Measurements from ENCODE around the gene NR3C2.

The NR3C2 gene

GRCh38 chr4:148396986-148397673, 45.1 kb downstream of the NR3C2 start:
- Histone ChIP-seq H2AFZ (ENCODE audit: low read length) (no peak overlapping the region), H3K27ac (ENCODE audit: low read depth, low read length, poor library complexity, severe bottlenecking) (no peak overlapping the region), H3K9ac (ENCODE audit: low read length) (no peak overlapping the region), H3F3A (ENCODE audit: insufficient read depth, low read length) (no peaks in the 10 kb centered on the region), H4K20me1 (ENCODE audit: insufficient read depth, low read length) (no peaks in the 10 kb centered on the region), H3K9me2 (ENCODE audit: low read depth, low read length) (no peaks in the 10 kb centered on the region), H3K4me2 (ENCODE audit: low read length) (no peak overlapping the region), H3K79me2 (ENCODE audit: insufficient read depth, low read length) (no peaks in the 10 kb centered on the region), H3K4me1 (ENCODE audit: insufficient read depth, low read length, severe bottlenecking) (no peaks in the 10 kb centered on the region), H3K27me3 (ENCODE audit: insufficient read depth, low read length) (no peaks in the 10 kb centered on the region), H3K9me3 (ENCODE audit: low read length) (no peaks in the 10 kb centered on the region), H3K4me3 (ENCODE audit: low read depth, low read length, poor library complexity, severe bottlenecking) (no peak overlapping the region), H3K36me3 (ENCODE audit: insufficient read depth, low read length) (no peaks in the 10 kb centered on the region)
- TF ChIP-seq CTCF (IDR thresholded peaks at IDR 0.05; ENCODE audit: low read length) (no peak), EZH2 (IDR thresholded peaks at IDR 0.05; ENCODE audit: borderline replicate concordance, low read length) (no peak)

GRCh38 chr4:148395771-148396170, 46.4 kb downstream of the NR3C2 start:
- Histone ChIP-seq H3K27me3 (ENCODE audit: insufficient read depth, low read length) (no peaks in the 10 kb centered on the region), H3K9ac (ENCODE audit: low read length) (no peak overlapping the region), H3K36me3 (ENCODE audit: insufficient read depth, low read length) (no peaks in the 10 kb centered on the region), H3K4me1 (ENCODE audit: insufficient read depth, low read length, severe bottlenecking) (no peaks in the 10 kb centered on the region), H2AFZ (ENCODE audit: low read length) (no peak overlapping the region), H3K4me2 (ENCODE audit: low read length) (no peak overlapping the region), H4K20me1 (ENCODE audit: insufficient read depth, low read length) (no peaks in the 10 kb centered on the region), H3K9me3 (ENCODE audit: low read length) (no peaks in the 10 kb centered on the region), H3K79me2 (ENCODE audit: insufficient read depth, low read length) (no peaks in the 10 kb centered on the region), H3K9me2 (ENCODE audit: low read depth, low read length) (no peaks in the 10 kb centered on the region), H3K27ac (ENCODE audit: low read depth, low read length, poor library complexity, severe bottlenecking) (no peak overlapping the region), H3K4me3 (ENCODE audit: low read depth, low read length, poor library complexity, severe bottlenecking) (no peak overlapping the region), H3F3A (ENCODE audit: insufficient read depth, low read length) (no peaks in the 10 kb centered on the region)
- TF ChIP-seq EZH2 (IDR thresholded peaks at IDR 0.05; ENCODE audit: borderline replicate concordance, low read length) (no peak), CTCF (IDR thresholded peaks at IDR 0.05; ENCODE audit: low read length) (no peak)

GRCh38 chr4:148391056-148391455, 51.2 kb downstream of the NR3C2 start:
- no peaks in the 10 kb centered on the region for H3K79me2 ChIP-seq (ENCODE audit: insufficient read depth, low read length)
- no peak overlapping the region for H3K4me3 ChIP-seq (ENCODE audit: low read depth, low read length, poor library complexity, severe bottlenecking)
- H3K9me2 ChIP-seq (ENCODE audit: low read depth, low read length) = no peaks in the 10 kb centered on the region
- H3K36me3 ChIP-seq (ENCODE audit: insufficient read depth, low read length) = no peaks in the 10 kb centered on the region
- TF ChIP-seq CTCF (IDR thresholded peaks at IDR 0.05; ENCODE audit: low read length) = no peak
- no peak for TF ChIP-seq EZH2 (IDR thresholded peaks at IDR 0.05; ENCODE audit: borderline replicate concordance, low read length)
- H4K20me1 ChIP-seq (ENCODE audit: insufficient read depth, low read length) = no peaks in the 10 kb centered on the region
- H3K27me3 ChIP-seq (ENCODE audit: insufficient read depth, low read length) = no peaks in the 10 kb centered on the region
- no peak overlapping the region for H3K27ac ChIP-seq (ENCODE audit: low read depth, low read length, poor library complexity, severe bottlenecking)
- H3K4me1 ChIP-seq (ENCODE audit: insufficient read depth, low read length, severe bottlenecking) = peaks cover 5% of the 10 kb centered on the region
- H3K9me3 ChIP-seq (ENCODE audit: low read length) = no peaks in the 10 kb centered on the region
- no peaks in the 10 kb centered on the region for H3F3A ChIP-seq (ENCODE audit: insufficient read depth, low read length)
- H3K9ac ChIP-seq (ENCODE audit: low read length) = no peak overlapping the region
- H3K4me2 ChIP-seq (ENCODE audit: low read length) = no peak overlapping the region
- H2AFZ ChIP-seq (ENCODE audit: low read length) = no peak overlapping the region

Measured in OCI-LY1 (cell line).